GM18526 (cell line): Measurements from ENCODE around the gene AFDN.

Experiments
- POLR2A ChIP-seq: IDR thresholded peaks from 3 replicates; pipeline ENCODE4 v1.6.1; 2011; ENCODE audit not compliant: insufficient read length; ENCODE audit errors: extremely low read depth

The AFDN gene

DNA sequence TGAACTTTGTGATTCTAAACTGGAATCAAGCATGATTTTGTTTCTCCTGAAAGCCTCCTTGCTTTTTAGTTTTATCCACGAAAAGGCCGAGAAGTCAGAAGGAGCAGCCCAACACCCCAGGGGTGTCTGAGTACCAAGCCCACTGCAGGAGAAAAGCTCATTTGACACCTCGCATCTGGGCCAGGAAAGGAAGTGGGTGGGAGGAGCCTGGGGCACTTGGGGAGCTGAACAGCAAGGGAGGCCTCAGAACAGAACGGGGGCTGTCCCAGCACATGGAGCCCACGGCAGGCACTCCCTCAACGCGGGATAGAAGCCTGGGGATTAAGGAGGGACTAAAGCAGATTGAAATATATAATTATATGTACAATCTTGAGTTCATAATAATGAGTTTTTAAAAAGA lies 177.3 kb downstream of the AFDN start:
- no peak for TF ChIP-seq POLR2A

DNA sequence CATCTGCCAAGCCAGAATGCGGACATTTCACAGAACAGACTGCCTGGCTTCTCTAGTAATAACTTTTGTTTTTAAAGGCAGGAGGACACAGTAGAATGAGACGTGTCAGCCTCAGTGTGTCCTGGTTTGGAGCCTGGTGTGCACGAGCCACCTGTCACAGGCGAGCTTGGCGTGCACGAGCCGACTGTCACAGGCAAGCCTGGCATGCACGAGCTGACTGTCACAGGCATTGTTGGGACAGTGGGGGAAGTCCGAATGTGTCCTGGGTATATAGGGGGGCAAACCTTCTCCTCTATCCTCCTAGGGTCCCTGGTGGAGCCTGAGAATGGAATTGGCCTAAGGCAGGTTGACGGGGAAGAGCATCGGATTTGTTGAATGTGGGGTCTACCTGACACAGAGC lies 178.2 kb downstream of the AFDN start:
- no peak for TF ChIP-seq POLR2A

DNA sequence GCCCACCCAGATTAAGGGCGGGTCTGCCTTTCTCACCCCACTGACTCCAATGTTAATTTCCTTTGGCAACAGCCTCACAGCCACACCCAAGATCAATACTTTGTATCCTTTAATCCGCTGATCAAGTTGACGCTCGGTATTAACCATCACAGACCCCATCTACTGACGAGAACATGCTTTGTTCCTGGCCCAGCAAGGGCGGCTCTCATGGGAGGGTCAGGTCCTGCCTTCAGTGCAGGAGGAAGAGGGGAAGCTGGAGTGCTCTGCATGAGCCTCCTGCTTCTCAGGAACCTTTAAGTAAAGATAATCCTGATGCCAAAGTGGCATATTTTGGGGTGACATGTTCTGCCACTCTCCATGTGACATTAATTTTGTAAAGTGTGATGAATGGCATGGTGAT lies 179.1 kb downstream of the AFDN start:
- TF ChIP-seq POLR2A, result no peak

DNA sequence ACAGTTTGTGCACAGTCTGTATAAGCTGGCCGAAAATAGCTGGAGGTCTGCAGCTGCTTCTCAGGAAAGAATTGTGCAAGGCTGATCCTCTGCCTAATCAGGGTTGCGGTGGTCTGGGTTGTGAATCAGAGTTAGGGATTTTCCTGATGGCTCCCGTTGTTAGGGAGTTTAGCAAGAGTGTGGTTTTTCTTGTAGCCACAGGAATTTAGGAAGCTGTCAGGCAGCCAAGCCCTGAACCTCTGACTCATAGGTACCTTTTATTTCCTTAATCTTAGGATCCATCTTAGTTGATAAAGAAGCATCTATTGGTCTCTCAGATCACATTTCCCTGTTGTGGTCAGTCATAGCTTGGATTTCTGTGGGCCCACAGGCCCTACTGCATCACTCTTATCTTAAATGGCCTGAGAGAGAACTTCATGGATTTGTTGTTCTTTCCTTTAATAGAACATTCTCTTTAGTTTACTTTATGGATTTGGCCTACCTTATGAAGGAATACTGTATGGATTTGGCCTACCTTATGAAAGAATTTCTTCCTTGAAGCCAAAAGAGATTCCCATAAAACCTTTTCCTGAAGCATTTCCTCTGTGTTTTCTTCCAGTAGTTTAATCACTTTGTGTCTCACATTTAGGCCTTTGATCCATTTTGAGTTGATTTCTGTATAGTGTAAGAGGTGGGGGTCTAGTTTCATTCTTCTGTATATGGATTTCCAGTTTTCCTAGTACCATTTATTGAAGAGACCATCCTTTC lies 181.1 kb downstream of the AFDN start:
- TF ChIP-seq POLR2A, result no peak

DNA sequence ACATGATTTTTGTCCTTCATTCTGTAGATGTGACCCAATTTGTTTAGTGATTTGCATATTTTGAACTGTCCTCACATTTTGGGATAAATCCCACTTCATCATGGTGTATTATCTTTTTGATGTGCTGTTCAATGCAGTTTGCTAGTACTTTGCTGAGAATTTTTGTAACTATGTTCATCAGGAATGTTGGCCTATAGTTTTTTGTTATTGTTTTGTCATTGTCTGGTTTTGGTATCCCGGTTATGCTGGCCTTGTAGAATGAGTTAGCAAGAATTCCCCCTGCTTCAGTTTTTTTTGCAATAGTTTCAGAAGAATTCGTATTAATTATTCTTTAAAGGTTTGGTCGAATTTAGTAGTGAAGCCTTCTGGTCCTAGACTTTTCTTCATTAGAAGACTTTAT lies 182.6 kb downstream of the AFDN start:
- no peak for TF ChIP-seq POLR2A

DNA sequence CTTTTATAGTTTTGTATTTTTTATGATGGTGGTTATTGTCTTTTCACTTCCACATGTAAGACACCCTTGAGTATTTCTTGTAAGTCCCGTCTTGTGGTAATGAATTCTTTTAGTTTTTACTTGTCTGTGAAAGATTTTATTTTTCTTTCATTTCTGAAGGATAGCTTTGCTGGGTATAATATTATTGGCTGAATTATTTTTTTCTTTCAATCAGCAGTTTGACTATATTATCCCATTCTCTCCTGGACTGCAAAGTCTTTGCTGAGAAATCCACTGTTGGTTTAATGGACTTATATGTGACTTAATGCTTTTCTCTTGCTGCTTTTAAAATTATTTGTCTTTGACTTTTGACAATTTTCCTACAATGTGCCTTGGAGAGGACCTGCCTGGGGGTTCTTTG lies 184.6 kb downstream of the AFDN start:
- no peak for TF ChIP-seq POLR2A

DNA sequence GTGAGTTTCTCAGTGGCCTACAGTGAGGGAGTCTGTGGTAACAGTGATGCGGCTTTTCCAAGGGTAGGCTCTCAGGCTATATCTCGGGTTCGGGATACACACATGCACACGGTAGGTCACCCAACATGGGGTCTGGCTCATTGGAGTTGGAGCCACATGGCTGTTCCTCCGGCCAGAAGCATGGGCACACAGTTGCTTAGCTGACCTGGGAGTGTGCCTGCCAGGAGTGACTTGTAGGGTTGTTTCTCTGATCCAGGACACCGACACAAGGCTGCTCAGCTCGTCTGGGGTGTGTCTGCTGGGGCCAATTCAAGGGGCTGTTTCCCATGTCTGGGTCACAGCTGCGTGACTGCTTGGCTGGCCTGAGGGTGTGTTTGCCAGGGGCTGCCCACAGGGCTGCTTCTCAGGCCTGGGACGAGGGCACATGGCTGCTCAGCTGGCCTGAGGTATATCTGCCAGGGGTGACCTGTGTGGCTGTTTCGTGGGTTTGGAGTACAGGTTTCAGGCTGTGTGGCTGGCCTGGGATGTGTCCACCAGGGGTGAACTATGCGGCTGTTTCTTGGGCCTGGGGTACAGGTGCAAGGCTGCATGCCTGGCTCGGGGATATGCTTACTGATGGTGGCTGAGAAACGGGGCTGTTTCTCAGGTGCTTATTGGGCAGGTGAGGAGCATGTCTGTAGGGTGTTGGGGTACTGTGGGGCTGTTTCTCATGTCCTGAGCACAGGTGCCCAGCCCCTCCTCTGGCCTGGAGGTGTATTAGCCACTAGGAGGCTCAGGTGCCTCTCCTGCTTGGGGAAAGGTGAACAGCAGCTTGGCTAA lies 185.9 kb downstream of the AFDN start:
- no peak for TF ChIP-seq POLR2A

DNA sequence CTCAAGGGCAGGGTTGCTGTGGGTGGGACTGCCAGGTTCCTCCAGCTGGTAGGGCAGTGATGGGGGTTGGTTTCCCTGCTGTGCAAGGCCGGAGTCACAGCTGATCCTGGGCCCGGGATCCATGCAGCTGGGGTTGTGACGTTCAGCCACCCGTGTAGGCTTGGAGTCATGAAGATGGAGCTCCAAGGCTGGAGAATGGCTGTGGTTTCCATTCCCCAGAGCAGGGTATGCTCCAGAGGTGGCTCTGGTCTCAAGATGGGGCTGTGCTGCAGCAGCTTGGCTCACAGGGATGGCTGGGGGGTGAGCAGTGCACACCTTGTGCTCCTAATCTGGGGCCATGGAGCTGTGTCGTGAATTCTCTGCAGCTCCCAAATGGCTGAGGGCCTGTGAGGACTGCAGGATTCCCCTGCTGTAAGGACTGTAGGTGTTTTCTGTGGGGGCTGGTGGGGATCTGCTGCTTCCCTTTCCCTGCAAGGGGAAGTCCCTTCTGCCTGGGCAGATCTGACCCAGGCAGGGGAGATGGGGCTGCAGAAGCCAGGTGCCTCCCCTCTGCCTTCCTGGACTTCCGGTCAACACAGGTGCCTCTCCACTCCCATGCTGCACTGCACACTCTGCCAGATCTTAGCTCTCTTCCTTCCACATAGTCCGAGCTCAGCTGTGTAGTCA lies 186.7 kb downstream of the AFDN start:
- no peak for TF ChIP-seq POLR2A

DNA sequence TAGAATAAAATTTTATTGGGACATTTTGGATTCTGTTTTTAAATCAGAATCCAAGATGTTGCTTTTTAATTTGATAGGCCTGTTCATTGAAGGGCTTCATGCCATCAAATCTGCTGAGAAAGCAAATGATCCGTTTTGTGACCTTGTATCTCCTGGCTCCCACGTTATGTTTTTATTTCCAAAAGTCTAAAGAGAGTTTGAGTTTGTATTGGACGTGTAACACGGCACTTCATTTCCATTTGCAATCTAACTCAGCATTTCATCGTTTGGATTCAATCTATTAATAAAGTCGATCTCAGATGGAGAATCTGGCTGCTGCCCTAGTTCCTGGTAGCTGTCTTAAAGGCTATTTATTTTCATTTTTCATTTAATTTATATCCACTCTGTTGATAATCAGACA lies 187.7 kb downstream of the AFDN start:
- no peak for TF ChIP-seq POLR2A

DNA sequence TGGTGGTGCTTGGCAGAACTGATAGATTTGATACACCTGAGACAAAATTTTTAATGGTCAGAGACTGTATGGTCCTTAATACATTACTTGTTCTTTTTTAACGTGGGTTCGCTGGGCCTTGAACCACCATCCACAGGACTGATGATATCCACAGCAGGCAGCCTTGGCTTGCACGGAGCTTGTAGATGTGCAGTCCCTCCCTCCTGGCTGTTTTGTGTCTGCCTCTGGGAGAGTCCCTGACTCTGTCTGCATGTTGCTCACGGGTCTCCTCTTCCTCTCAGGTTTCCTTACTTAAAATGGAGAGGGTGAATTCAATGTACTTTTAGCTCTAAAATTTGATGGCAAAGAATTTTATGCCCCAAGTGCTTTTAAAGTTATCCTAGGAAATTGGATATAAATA lies 188.3 kb downstream of the AFDN start:
- TF ChIP-seq POLR2A, result no peak

DNA sequence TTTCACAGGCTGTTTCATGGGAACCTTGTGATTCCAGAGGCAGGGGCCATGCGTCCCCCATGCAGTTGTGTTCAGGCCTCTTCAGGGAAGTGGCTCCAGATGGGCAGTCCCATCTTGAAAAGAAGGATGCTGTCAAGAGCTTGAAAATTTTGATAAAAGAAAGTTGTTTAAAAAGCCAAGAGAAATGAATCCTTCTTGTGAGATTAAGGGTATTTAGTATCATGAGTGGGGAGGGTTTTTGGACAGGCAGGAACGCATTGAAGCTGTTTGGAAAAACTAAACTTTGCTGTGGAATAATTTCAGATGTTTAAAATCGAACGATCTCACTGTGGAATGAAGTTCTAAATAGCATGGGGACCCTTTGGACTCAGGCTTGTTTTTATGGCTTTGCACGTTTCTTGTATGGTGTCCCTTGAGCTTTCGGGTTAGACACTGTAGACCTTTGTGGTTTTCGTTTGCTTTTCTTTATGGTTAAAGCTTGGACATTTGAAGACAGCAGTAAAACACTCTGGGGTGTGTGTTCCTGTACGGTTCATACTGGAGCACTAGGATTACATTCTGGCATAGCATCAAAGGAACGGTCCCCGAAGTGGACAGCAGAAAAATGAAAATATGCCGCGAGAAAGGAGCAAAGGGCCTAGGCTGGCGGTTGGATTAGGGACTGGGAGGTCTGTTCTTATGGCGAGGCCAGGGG lies 188.9 kb downstream of the AFDN start:
- no peak for TF ChIP-seq POLR2A

DNA sequence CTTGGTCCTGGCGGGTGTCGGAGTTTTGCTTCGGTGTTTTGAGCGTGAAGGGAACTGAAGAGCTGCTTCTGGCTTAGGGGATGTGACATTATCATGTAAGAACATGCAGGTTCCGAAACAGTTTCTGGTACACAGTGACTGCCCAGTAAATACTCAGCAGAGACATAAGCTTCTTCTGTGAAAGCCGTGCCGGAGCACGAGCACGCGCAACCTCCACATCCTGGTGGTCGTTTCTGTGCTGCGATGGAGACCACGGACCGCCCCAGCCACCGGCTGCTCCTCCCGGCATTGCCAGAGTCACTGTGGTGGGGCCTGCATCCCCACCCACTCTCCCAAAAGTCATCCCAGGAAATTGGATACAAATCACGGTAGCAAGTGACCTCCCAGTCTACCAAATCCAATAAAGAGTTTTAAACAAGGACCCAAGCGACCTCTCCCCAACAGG lies 189.5 kb downstream of the AFDN start:
- no peak for TF ChIP-seq POLR2A

DNA sequence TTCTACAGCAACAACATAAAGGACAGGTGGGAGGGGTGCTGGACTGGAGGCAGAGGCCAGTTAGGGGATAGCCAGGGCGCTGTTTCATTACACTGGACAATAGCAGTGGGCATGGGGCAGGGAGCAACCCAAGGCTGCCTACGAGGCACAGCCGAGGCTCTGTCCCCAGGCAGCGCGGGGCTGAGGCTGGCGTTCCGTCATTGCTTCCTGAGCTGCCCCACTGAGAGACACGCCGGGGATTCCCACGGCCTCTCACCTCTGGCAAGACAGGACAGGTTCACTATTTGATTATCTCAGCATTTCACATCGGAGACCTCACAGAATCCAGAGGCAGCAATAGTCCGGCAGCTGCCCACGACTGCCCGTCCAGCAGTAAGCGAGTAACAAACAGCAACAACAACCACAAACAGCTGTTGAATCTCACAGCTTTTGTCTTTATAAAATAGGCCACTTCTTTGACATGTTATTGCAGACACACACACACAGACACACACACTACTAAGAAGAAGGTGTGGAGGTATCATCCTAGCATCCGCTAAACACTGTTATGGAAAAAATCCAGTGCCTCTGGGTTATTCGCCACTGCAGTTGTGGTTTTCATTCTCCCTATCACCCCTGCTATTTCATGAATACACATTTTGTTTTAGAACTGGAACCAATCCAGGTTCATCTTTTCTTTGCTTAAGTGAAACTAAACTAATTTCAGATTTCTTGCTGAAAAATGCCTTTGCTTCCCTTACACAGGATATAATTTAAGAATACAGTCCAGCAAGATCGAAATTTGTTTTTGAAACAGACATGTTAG lies 190.2 kb downstream of the AFDN start:
- no peak for TF ChIP-seq POLR2A

DNA sequence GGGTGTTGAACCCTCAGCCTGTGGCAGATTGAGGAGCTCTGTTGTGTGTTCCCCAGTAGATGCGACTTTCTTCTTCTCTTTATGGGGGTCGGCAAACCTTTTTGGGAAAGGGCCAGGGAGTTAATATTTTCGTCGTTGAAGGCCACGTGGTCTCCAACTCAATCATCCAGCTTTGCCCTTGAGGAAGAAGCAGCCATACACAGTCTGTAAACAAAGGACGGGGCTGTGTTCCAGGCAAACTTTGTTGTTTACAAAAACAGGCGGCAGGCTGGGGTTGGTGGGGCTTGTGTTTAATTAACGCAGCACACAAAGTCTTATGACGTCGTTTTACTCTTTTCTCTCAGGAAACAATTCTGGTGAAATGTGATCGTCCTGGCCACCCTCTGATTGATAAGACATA lies 190.9 kb downstream of the AFDN start:
- no peak for TF ChIP-seq POLR2A

DNA sequence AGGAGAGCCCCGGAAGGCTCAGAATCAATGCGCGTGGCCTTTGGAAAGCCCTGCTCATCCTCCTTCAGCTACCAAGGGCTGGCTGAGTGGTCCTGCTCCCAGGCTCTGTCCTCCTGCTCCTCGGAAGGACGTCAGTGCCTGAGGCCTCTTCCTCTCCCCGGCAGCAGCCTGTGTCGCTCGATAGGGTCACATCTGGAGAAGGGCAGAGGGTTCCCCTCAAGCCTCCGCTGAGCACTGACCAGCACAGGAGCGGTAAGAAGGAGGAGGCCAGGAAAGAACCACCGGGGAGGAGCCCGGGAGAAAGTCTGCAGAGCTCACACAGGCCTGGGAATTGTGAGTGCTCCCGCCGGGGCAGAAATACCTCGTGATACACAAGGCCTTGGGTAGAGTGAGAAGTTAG lies 192.0 kb downstream of the AFDN start:
- TF ChIP-seq POLR2A, result no peak
